Measurements from ENCODE around the gene CFAP43.
"Not testable (repeated sequence)": the region's sequence is repeated elsewhere in the genome, so short reads cannot be mapped to it uniquely, and the experiment has no call there.

The CFAP43 gene

GRCh38 chr10:104223304-104223703 lies 8.9 kb downstream of the CFAP43 start:
- DNase-seq, result no peak

GRCh38 chr10:104220522-104220921 lies 11.6 kb downstream of the CFAP43 start:
- no peak for DNase-seq

GRCh38 chr10:104218751-104219150 lies 13.4 kb downstream of the CFAP43 start:
- DNase-seq, result no peak

DNA sequence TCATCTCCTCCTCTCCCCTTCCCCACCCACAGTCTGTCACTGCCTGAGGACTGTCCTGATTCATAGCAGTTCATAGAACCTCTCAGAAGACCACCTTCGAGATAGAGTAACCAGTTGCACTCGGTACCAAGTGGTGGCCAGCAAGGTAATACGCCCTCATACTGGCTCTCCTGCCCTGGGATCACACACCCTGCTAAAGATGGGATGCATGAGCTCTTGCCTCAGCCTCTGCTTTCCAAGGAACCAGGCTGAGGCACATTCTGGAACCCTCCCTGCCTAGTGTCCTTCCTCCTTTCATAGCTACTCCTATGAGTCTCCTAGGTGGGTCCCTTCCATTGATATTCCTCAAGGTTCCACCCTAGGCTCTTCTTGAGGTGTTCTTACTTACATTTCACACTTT lies 15.5 kb downstream of the CFAP43 start:
- no peak for DNase-seq

DNA sequence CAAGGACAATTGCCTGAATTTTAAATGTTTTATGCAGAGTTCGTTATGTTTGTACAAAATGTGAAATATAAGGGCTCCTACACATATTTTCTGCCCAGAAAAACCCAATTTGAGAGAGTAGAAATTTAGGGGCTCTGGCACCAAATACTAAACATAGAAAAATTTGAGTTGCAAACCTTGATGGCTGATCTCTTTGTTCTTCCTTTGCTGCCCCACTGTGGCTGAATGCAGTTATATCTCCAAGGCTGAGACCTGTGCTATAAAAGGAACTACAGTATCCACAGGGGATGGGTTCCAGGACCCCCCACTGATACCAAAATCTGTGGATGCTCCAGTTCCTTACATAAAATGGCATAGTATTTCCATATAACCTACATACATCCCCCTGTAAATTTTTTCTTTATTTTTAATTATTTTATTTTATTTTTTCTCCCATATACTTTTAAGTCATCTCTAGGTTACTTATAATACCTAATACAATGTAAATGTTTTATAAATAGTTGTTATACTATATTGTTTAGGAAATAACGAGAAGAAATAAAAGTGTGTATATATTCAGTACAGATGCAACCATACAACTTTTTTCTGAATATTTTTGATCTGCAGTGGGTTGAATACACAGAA lies 22.5 kb downstream of the CFAP43 start:
- DNase-seq, result peak; percentile 31

- no peak for DNase-seq
Observed at GRCh38 chr10:104208730-104209129, 23.4 kb downstream of the CFAP43 start.

GRCh38 chr10:104202231-104202630 lies 29.9 kb downstream of the CFAP43 start:
- no peak for DNase-seq

GRCh38 chr10:104201636-104202035 lies 30.5 kb downstream of the CFAP43 start:
- no peak for DNase-seq

DNA sequence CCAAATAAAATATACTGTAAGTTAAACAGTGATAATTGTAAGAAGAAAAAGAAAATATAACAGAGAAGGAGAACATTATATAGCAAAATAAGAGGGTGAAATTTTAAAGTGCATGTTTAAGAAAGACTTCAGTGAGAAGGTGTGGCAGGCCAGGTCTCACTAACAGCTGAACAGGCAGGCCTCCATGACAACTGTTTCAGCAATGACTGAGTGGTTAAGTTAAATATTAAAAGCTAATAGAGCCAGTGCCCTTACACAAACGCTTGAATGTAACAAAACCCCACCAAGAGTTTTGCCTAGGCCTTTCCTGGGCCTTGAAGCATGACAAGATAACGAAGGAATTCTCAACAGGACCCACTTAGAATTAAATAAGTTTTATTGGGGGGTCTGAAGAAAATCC lies 32.6 kb downstream of the CFAP43 start:
- no peak for DNase-seq

GRCh38 chr10:104197364-104197763 lies 34.8 kb downstream of the CFAP43 start:
- DNase-seq, result no peak

DNA sequence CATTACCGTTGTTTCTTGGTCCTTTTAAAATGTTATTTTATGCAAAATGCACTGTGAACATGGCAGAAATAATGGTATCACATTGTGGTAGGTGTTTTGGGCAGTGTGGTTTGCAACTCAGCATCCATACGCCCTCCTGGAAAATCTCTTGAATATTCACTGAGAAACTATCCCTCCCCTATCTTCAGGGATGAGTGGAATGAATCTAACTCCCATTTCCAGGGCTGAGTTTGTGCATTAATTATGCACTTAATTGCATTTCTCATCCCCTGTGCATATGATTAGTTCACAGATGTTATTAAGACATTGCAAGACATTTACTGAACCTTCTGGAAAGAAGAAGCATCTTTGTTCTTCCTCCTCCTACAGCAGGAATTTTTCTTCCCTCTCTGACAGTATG lies 36.5 kb downstream of the CFAP43 start:
- no peak for DNase-seq

- DNase-seq, result no peak
Observed at GRCh38 chr10:104193787-104194186, 38.4 kb downstream of the CFAP43 start.

DNA sequence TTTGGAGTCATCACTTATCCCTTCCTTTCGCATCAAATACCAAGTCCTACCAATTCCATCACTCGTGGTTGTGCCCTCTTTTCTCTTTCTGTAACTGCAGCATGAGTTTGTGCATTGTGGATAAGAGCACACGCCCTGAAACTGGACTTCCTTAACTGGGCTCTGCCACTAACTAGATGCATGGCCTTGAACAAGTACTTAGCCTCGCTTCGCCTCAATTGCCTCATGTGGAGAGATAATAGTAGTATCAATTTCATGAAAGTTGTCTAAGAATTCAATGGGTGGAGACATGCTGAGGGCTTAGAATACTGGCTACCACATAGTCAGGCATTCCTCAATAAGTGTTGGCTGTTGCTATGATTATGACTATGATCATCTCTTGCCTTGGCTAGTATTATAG lies 41.5 kb downstream of the CFAP43 start:
- DNase-seq, result no peak

- no peak for DNase-seq
Observed at GRCh38 chr10:104183682-104184081, 48.5 kb downstream of the CFAP43 start.

DNA sequence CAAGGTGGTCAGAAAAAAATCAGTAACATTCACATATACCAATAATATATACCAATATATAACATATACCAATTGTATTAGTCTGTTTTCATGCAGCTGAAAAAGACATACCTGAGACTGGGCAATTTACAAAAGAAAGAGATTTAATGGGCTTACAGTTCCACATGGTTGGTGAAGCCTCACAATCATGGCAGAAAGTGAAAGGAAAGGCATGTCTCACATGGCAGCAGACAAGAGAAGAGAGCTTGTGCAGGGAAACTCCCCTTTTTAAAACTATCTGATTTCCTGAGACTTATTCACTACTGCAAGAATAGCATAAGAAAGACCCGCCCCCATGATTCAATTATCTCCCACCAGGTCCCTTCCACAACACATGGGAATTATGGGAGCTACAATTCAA lies 58.0 kb downstream of the CFAP43 start:
- not testable (repeated sequence) for DNase-seq

GRCh38 chr10:104170610-104171254 lies 61.4 kb downstream of the CFAP43 start:
- DNase-seq, result no peak

- no peak for DNase-seq
Observed at GRCh38 chr10:104155591-104155990, 76.6 kb downstream of the CFAP43 start.

DNA sequence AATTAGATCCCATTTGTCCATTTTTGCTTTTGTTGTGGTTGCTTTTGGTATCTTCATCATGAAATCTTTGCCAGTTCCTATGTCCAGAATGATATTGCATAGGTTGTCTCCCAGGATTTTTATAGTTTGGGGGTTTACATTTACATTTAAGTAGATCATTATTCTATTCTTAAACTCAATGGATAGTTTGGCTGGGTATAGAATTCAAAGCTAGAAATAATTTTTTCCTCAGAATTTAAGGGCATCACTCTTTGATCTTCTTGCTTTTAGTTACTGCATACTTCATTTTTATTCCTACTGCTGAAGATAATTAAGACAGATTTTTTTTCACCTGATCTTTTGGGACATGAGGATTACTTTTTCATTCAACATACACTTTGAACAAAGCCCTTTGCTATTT lies 80.4 kb downstream of the CFAP43 start:
- no peak for DNase-seq

- no peak for DNase-seq
Observed at GRCh38 chr10:104150139-104150538, 82.0 kb downstream of the CFAP43 start.

DNA sequence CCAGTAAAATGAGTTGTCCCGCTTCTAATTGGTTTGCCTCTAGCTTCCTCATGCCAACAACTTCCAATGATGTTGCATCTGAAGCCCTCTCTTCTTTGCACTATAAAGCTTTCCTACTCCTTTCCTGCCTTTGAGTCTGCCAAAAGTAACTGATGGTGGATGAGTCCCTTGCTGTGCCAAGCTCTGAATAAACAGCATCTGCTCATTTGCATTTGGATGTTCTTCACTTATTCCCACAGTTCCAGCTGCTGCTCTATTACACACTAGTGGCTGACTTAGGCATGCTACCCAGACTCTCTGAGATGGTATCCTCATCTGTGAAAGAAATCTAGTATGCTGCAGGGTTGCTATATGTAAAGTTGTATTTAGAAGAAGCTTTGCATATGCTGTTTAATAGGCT lies 85.3 kb downstream of the CFAP43 start:
- DNase-seq, result no peak

DNA sequence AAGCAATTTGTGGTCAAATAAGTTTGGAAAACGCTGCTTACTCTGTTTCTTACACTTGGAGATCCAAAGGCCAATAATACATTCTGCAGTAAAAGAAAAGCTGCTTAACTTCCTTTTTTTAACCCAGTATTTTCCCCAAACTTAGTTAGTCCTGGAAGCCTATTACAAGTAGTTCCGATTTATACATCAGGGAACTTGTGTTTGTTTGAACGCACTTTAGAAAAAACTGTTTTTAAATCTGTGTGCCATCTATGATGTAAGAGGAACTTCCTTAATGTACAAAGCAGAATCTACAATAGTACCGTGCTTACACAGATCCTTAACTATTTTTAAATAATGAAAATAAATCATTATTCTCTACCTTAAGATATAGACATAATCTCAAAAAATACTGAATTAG lies 87.2 kb downstream of the CFAP43 start:
- DNase-seq, result no peak

- DNase-seq, result no peak
Observed at GRCh38 chr10:104143829-104144228, 88.3 kb downstream of the CFAP43 start.

DNA sequence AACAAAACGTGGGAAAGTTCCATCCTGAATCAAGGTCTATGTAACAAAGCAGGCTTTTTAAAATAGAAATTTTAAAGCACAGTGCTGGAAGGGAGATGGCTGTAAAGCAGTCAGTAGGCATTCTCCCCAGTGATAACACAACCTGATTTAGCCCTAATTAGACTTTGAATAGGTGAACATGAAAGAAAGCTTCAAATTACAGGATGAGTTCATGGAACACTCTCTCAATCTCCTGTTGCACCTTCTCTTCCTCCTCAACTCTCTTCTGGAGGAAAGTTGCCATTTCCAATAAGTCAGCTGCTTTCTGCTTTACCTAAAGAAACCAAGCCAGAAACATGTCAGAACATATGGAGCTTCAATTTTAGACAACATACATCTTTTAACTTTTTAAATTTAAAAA lies 90.1 kb downstream of the CFAP43 start:
- no peak for DNase-seq

GRCh38 chr10:104139221-104139620 lies 92.9 kb downstream of the CFAP43 start:
- DNase-seq, result no peak

- no peak for DNase-seq
Observed at GRCh38 chr10:104138131-104138530, 94.0 kb downstream of the CFAP43 start.
